NCI-H82 treated with DMSO at 0.1 percent for 48 hours (cell line): Measurements from ENCODE around the gene DPYSL3.

Experiments
- DNase-seq: peaks from one replicate; lab custom pipeline; 2025; ENCODE audit not compliant: unreplicated experiment; lab: John Stamatoyannopoulos, UW

DPYSL3 gene

GRCh38 chr5:147441191-147441695, 68.6 kb downstream of the DPYSL3 start:
- DNase-seq: peak; percentile 97

GRCh38 chr5:147439254-147439653, 70.6 kb downstream of the DPYSL3 start:
- no peak for DNase-seq

- no peak for DNase-seq
These were observed 72.7 kb downstream of the DPYSL3 start for GRCh38 chr5:147437161-147437596.

GRCh38 chr5:147436596-147436995, 73.3 kb downstream of the DPYSL3 start:
- no peak for DNase-seq

- no peak for DNase-seq
These were observed 75.8 kb downstream of the DPYSL3 start for GRCh38 chr5:147434049-147434448.

- DNase-seq: no peak
These were observed 77.5 kb downstream of the DPYSL3 start for GRCh38 chr5:147432323-147432722.

- no peak for DNase-seq
These were observed 78.3 kb downstream of the DPYSL3 start for GRCh38 chr5:147431586-147431985.

GRCh38 chr5:147430628-147431027, 79.2 kb downstream of the DPYSL3 start:
- peak; percentile 90 for DNase-seq

- no peak for DNase-seq
These were observed 82.1 kb downstream of the DPYSL3 start for GRCh38 chr5:147427521-147428401.

- DNase-seq: no peak
These were observed 83.1 kb downstream of the DPYSL3 start for GRCh38 chr5:147426640-147427327.

- no peak for DNase-seq
These were observed 91.3 kb downstream of the DPYSL3 start for GRCh38 chr5:147418613-147419012.

- no peak for DNase-seq
These were observed 92.6 kb downstream of the DPYSL3 start for GRCh38 chr5:147417135-147417813.

- DNase-seq: no peak
These were observed 94.2 kb downstream of the DPYSL3 start for GRCh38 chr5:147415651-147416050.

GRCh38 chr5:147413266-147413665, 96.6 kb downstream of the DPYSL3 start:
- no peak for DNase-seq

- DNase-seq: no peak
These were observed 97.3 kb downstream of the DPYSL3 start for GRCh38 chr5:147412561-147412960.

GRCh38 chr5:147411359-147412319, 98.2 kb downstream of the DPYSL3 start:
- DNase-seq: no peak

GRCh38 chr5:147410496-147411358, 99.1 kb downstream of the DPYSL3 start:
- no peak for DNase-seq

- DNase-seq: no peak
These were observed 100.9 kb downstream of the DPYSL3 start for GRCh38 chr5:147408980-147409379.

- no peak for DNase-seq
These were observed 102.7 kb downstream of the DPYSL3 start for GRCh38 chr5:147407094-147407681.
